GM12875 (cell line): ENCODE measurements around the gene RAP1A.
"Not testable (repeated sequence)": the region's sequence is repeated elsewhere in the genome, so short reads cannot be mapped to it uniquely, and the experiment has no call there.

ENCODE experiments used
- H3K4me3 ChIP-seq: one replicate; pipeline ENCODE4 v1.5.1; 2011; ENCODE audit warnings: low read depth, low read length, control low read depth
- TF ChIP-seq, protein P1 (sequence below): IDR thresholded peaks from 2 replicates; pipeline ENCODE4 v1.5.1; 2011; ENCODE audit warnings: low read depth, mild to moderate bottlenecking, control low read depth, inconsistent platforms, low read length, moderate library complexity, borderline replicate concordance; ENCODE audit not compliant: insufficient read depth

RAP1A gene

DNA sequence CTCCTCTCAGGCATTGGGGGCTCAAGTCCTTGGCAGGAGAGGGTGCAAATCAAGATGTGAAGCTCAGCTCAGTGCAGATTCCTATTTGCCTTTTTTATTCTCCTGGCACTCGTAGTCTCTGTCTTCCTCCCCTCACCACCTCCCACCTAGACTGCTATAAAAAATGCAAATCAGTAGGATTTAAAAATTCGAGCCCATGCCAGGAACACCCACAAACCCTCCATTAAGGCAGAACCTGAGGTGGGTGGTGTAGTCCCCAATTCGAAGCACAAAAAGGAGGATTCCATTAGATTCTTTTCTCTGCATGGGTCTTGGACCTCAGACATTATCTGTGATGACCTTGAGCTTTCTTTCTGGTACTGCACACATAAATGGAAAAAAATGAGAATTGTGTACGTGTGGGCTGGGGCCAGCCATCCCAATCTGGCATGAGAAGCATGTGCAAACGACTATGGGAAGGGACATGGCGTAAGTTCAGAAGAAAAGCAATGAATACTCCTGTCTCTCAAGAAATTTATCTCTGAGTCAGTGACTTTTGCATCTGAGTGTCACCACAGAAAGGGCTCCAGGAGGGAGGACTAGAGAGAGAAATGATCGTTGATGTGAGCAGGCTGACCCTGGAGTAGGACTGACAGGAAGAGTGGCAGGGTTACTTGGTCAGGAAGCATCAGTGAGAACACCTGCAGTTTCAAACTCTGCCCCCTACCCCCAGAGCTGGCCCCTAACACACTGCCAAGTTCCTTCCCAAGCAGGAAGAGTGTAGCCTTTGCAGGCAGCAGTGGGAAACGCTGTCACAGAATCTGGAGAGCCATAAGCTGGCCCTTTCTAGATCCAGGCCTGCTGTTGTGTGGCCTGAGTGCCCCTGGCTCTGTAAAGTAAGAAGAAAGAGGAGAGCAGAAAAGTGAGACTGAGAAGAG, 117.9 kb downstream of the RAP1A start:
- no peak overlapping the region for H3K4me3 ChIP-seq
- TF ChIP-seq, protein P1, sequence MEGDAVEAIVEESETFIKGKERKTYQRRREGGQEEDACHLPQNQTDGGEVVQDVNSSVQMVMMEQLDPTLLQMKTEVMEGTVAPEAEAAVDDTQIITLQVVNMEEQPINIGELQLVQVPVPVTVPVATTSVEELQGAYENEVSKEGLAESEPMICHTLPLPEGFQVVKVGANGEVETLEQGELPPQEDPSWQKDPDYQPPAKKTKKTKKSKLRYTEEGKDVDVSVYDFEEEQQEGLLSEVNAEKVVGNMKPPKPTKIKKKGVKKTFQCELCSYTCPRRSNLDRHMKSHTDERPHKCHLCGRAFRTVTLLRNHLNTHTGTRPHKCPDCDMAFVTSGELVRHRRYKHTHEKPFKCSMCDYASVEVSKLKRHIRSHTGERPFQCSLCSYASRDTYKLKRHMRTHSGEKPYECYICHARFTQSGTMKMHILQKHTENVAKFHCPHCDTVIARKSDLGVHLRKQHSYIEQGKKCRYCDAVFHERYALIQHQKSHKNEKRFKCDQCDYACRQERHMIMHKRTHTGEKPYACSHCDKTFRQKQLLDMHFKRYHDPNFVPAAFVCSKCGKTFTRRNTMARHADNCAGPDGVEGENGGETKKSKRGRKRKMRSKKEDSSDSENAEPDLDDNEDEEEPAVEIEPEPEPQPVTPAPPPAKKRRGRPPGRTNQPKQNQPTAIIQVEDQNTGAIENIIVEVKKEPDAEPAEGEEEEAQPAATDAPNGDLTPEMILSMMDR: no peak

DNA sequence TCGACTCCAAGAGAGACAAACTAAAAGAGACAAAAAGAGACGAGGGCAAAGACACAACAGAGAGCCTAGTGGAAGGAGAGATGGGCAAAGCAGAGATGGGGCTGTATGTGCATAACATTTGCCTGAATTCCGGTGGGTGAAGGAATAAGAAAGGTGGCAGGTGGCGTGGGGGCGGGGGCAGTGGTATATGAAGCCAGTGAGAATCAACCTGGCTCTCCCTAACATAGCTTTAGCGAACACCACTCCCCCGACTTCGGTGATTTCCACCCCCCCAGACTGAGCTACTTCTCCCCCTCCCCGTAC, 118.5 kb downstream of the RAP1A start:
- peak overlapping the region; percentile 52 for H3K4me3 ChIP-seq

DNA sequence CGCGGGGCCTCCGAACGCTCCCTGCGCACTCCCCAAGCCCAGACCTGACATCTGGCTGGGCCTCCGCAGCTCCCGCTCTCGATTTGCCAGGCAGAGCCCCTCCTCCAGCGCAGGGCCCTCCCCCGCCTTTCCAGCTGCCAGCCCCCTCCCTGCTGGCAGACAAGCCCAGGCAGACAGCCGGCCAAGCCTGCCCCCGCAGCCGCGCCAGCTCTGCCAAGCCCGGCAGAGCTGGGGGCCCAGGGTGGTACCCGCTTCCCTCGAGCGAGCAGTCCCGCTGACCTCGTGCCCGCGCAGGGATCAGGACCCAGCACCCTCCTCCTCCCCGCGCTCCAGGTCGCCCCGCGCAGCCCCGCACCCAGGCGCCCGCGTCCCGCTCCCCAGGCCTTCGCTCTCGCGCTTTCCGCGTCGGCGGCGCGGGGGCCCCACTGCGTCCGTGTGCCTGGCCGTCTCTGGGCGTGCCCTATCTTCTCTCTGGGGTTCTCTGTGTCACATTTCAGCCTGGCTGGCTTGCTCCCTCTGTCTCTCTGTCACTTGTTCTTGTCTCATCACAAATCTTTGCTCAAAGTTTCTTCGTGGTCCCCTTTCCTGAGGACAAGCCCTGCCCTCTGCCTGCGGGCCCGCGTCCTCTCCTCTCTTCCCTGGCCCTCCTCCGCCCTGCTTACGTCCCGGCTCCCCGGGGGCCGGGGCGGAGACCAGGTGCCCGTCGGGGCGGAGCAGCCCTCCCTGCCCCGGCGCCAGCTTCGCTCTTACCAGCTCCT, 119.0 kb downstream of the RAP1A start:
- TF ChIP-seq, protein P1: no peak
- H3K4me3 ChIP-seq: peak overlapping the region; percentile 52

More for the DNA sequence above, 118.5 kb downstream of the RAP1A start:
- TF ChIP-seq, protein P1: no peak

DNA sequence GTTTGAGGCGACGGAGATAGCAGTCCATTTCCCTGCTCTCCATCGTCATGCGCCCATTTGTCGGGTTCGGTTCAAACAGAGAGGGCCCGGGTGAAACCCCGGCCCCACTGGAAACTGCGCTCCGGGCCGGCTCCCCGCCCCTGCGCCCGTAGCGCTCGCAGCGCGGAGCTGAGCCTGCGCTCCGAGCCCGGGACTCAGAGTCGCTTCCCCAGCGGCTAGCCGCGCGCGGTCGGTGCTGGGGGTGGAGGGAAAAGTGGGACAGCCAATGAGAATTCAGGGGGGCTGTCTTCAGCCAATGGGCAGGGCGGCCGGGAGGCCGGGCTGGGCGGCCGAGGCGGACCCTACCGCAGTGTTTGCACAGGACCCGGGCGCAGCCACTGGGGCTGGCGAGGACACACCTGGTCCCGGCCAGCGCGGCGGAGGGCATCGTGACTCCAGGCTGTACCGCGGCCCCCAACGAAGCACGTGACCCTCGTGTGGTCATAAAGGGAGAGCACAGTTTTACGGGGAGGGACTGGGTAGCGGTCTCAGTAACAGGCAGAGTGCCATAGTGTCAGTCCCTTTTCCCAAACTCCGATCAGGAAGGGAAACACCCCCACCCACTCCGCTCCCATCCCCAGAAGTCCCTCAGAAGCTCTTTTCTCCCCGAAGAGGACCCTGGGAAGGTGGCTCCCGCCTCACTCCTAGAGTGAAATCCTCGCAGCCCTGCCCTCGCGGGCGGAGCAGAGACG, 119.8 kb downstream of the RAP1A start, which contains the start of gene INKA2:
TSS of gene INKA2 (minus strand) at position 202 of the 731 bp plus-strand sequence. CDS start at position 49, 153 bp downstream.
- TF ChIP-seq, protein P1: no peak
- H3K4me3 ChIP-seq: peak within 1 kb of the TSS; percentile 52

DNA sequence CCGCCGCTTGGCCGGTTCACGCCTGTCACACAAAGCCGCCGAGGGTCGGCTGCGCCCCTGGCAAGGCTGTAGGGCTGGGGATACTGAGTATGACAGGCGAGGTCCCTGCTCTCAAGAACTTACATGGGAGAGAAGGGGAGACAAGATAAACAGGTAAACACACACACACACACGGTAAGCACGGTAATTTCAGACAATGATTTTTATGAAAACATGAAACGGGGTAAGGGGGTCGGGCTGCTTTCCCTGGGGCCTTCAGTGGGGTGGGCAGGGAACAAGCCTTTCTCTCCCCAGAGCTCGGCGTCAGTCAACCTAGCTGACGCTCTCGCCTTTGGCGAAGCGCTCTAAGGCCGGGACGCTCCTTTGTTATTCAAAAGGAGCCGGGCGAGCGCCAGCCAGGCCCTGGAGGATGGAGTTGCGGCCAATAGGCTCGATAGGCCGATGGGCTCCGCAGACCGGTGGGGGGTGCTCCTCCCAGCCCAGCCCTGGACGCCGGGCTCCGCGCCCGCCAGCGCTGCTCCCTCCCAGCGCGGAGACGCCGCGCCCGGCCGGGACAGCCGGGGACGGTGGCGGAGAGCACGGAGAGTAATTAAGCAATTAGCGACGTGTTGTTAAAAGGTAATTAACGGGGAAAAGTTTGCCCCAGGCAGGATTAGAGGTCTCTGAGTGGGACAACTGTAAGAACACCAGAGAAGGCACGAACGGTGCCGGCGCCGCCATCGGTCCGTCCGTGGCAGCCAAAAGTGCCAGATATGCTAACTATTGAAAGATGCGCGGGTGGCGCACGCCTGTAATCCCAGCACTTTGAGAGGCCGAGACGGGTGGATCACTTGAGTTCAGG, 120.6 kb downstream of the RAP1A start:
- TF ChIP-seq, protein P1: no peak
- H3K4me3 ChIP-seq: peak overlapping the region; percentile 52

DNA sequence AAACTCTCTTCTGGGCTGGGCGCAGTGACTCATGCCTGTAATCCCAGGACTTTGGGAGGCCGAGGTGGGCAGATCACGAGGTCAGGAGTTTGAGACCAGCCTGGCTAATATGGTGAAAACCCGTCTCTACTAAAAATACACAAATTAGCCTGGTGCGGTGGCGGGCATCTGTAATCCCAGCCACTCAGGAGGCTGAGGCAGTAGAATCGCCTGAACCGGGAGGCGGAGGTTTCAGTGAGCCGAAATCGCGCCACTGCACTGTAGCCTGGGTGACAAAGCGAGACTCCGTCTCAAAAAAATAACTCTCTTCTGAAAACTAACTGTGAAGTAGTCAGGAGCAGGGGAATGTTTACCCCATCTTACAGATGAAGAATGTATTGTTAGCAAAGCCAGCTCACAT, 122.7 kb downstream of the RAP1A start:
- not testable (repeated sequence) for H3K4me3 ChIP-seq

DNA sequence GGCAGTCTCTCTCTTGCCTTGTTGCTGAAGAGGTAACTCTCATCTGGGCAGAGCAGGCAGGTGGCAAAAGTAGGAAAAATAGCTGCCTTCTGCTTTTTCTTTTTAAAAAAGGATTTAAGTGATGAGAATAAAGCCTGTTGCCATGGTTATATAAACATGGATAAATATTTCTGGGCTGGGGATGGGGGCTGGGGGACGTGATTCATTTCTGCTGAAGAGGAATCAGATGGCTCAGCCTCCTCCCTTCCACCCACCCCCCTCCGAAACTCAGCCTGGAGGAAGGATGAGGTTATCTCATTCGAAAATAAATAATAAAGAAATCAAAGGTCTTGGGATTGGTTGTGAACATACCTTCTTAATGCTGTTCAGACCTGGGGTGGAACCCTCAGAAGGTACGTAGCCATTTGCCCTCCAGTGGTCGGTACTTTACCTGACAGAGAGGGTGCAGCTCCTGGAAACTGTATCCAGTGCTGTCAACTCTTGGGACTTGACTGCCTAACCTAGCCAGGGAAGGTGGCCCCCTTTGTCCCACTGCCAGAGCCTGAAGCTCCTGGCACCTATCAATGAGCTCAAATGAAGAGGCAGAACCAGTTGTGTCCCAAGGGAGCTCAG, 123.5 kb downstream of the RAP1A start:
- H3K4me3 ChIP-seq: no peak overlapping the region
- TF ChIP-seq, protein P1: no peak
